Activated naive CD4-positive, alpha-beta T cell treated with anti-CD3 and anti-CD28 coated beads, Interleukin-2, amount 10 ng/mL, durations not matched to agents 7 days and 5 days (primary cell): ENCODE results near the gene ZNF827.

ENCODE experiments used
- CTCF ChIA-PET: fragments of 350-600 bp; sonication (Branson Sonifier 250); formaldehyde crosslinking; loops from one replicate; lab custom pipeline; 2021; ENCODE audit warnings: antibody characterized with exemption; lab: Charles Lee
- DNase-seq: peaks from one replicate; pipeline ENCODE4 v3.0.0-alpha.2; 2020
- H3K27ac Mint-ChIP-seq: one replicate; pipeline ENCODE4 v1.8.0; 2021; ENCODE audit warnings: mild to moderate bottlenecking, moderate library complexity, mixed read lengths
- H3K27me3 Mint-ChIP-seq: one replicate; pipeline ENCODE4 v1.8.0; 2021; ENCODE audit warnings: mild to moderate bottlenecking, mixed read lengths
- H3K36me3 Mint-ChIP-seq: one replicate; pipeline ENCODE4 v1.8.0; 2021; ENCODE audit warnings: mixed read lengths
- H3K4me1 Mint-ChIP-seq: one replicate; pipeline ENCODE4 v1.8.0; 2021; ENCODE audit warnings: mixed read lengths
- H3K4me3 Mint-ChIP-seq: one replicate; pipeline ENCODE4 v1.8.0; 2021; ENCODE audit warnings: mild to moderate bottlenecking, moderate library complexity, mixed read lengths
- H3K9me3 Mint-ChIP-seq: one replicate; pipeline ENCODE4 v1.8.0; 2021; ENCODE audit warnings: mixed read lengths

Gene ZNF827

DNA sequence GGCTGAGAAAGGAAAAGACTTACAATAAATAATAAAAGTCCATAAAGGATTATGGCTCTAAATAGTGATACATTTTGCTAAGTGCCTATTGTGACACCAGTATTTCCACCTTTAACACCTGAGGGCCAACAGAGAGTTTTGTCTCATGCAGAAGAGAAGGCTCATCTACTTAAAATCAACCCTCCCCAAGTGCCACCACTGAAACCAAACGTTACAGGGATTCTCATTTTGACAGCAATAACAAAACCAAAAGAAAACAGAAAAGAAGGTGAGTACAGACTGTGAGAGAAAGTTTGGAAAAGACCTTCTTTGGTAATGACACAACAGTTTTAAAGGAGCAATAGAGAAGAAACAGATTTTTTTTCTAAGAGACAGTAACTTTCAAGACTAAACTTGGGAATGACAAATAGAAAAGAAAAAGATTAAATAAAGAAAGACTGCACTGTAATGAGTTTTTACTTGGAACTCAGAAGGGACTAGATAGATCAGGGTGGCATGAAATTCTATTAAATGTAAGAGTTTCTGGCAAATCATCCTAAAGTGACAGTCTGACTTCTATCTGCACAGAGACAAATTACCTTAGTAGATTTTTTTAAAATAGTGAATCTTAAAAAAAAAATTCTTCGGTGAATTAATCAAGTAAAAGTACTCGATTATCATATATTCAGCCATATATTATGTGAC lies 109.7 kb downstream of the ZNF827 start:
- no peaks in the 10 kb centered on the region for H3K9me3 Mint-ChIP-seq
- CTCF ChIA-PET, result interaction anchor here (1.2 to 1.6 kb wide), 2 partner anchors 10 to 22 kb away, joined by 3 to 8 read pairs; no protein-coding TSS in a partner anchor
- no peaks in the 10 kb centered on the region for H3K27me3 Mint-ChIP-seq
- H3K4me3 Mint-ChIP-seq, result no peak overlapping the region
- DNase-seq, result peak; percentile 39
- peak overlapping the region; percentile 87 for H3K27ac Mint-ChIP-seq
- peaks cover 36% of the 10 kb centered on the region for H3K4me1 Mint-ChIP-seq
- peaks cover 9% of the 10 kb centered on the region for H3K36me3 Mint-ChIP-seq

DNA sequence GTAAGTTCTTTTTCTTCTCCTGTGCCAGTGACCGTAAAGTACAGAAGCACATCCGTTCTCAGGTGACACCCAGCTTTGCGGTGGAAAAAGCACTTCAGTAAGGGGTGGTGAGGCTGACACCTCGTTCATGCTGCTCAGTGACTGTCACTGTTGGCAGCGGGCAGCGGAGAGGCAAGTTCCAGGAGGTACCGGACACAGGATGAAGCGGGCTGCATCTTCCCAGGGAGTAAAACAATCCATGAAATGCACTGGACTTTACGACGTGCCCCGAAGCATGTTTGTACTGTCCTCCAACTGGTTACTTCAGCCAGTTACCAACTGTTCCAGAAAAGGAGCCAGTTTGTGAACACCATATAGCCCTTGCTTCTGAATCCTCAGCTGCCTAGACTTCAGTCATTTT lies 110.7 kb downstream of the ZNF827 start:
- H3K4me3 Mint-ChIP-seq, result no peak overlapping the region
- CTCF ChIA-PET, result interaction anchor here (1.4 kb wide), 2 partner anchors 11 to 211 kb away, joined by 3 read pairs; no protein-coding TSS in a partner anchor
- peaks cover 9% of the 10 kb centered on the region for H3K36me3 Mint-ChIP-seq
- DNase-seq, result no peak
- no peak overlapping the region for H3K27ac Mint-ChIP-seq
- peaks cover 36% of the 10 kb centered on the region for H3K4me1 Mint-ChIP-seq
- no peaks in the 10 kb centered on the region for H3K9me3 Mint-ChIP-seq
- no peaks in the 10 kb centered on the region for H3K27me3 Mint-ChIP-seq

DNA sequence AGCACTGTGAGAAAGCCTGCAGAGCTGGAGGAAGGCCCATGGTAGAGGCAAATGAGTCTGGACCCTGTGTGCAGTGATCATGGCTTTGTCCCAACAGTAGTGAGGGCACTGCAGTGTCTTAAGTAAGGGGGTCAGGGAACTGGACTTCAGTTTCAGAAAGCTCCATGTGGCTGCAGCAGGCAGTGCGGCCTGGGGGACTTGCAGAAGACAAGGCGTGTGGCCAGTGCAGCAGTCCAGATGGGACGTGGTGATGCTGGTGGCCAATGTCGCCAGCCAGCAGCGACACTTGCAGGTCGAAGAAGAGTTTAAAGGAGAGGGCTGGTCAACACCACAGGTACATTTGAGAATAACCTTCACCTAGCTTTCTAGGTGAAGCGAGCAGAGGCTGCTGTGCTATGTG lies 113.4 kb downstream of the ZNF827 start:
- CTCF ChIA-PET, result interaction anchor here (1.3 kb wide), 1 partner anchor 10 kb away, joined by 3 read pairs; no protein-coding TSS in a partner anchor
- no peak overlapping the region for H3K27ac Mint-ChIP-seq

DNA sequence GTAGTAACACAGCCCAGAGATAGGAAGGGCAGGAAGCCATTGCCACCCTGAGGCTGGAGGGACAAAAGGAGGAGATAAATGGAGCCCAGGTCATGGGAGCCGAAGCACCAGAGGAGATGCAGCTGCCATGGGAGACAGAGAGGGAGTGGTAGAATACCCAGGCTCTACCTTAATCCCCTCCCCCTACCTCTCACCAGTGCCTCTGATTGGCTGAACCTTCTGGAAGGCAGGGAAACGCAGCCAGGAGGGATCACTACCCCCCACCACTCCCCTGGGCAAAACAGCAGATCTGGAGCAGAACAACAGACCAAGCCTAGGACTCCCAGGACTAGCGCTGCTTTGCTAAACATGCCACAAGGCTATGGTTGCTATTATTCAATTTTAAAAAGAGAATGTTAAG lies 114.2 kb downstream of the ZNF827 start:
- Mint-ChIP-seq H3K4me3 (no peak overlapping the region), H3K36me3 (peaks cover 6% of the 10 kb centered on the region), H3K27me3 (no peaks in the 10 kb centered on the region), H3K4me1 (peaks cover 19% of the 10 kb centered on the region), H3K9me3 (no peaks in the 10 kb centered on the region), H3K27ac (no peak overlapping the region)
- CTCF ChIA-PET, result no interaction called here
- no peak for DNase-seq

More for the DNA sequence above, 113.4 kb downstream of the ZNF827 start:
- H3K4me3 Mint-ChIP-seq, result no peak overlapping the region
- no peaks in the 10 kb centered on the region for H3K9me3 Mint-ChIP-seq
- H3K36me3 Mint-ChIP-seq, result peaks cover 6% of the 10 kb centered on the region
- H3K27me3 Mint-ChIP-seq, result no peaks in the 10 kb centered on the region
- no peak for DNase-seq
- peaks cover 26% of the 10 kb centered on the region for H3K4me1 Mint-ChIP-seq

DNA sequence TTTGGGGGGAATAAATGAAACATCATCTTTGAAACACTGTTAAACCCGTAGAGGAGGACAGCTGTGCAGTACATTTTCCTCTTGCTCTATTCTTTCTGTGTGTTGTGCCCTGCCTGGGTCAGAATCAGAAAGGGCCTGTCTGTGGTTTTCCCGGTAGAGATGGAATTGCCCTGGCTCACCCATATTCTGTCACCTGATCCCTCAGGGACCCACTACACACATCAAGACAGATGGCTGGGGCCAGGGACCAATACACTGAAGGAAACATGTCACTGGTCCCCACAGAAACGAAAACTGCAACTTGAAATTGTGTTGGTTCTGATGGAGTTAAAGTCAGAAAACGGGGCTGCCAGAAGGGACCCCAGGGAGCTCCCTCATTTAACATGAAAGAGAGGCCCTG lies 114.9 kb downstream of the ZNF827 start:
- H3K27me3 Mint-ChIP-seq, result no peaks in the 10 kb centered on the region
- CTCF ChIA-PET, result no interaction called here
- peaks cover 6% of the 10 kb centered on the region for H3K36me3 Mint-ChIP-seq
- no peak overlapping the region for H3K4me3 Mint-ChIP-seq
- H3K9me3 Mint-ChIP-seq, result no peaks in the 10 kb centered on the region
- no peak overlapping the region for H3K27ac Mint-ChIP-seq
- H3K4me1 Mint-ChIP-seq, result peaks cover 12% of the 10 kb centered on the region
- no peak for DNase-seq

DNA sequence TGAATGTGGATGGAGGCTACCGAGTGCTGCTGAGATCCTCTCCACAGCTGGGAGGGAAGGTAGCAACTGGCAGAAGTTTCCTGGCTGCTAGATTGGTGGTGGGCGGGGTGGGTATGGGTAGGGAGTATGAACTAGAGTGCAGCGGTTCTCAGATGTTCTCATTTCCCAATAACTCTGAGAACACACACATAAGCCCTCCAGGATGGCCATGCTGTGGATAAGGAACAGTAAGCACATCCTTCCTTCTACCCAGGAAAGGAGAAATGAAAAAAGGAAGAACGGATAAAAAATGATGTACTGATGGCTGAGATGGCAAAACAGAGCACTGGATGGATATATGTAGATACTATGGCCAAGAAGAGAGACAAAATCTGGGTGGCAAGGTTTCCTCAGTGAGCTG lies 116.0 kb downstream of the ZNF827 start:
- Mint-ChIP-seq H3K4me1 (peaks cover 1% of the 10 kb centered on the region), H3K9me3 (no peaks in the 10 kb centered on the region), H3K27me3 (no peaks in the 10 kb centered on the region), H3K27ac (no peak overlapping the region), H3K4me3 (no peak overlapping the region), H3K36me3 (peaks cover 10% of the 10 kb centered on the region)
- CTCF ChIA-PET, result no interaction called here
- DNase-seq, result no peak

DNA sequence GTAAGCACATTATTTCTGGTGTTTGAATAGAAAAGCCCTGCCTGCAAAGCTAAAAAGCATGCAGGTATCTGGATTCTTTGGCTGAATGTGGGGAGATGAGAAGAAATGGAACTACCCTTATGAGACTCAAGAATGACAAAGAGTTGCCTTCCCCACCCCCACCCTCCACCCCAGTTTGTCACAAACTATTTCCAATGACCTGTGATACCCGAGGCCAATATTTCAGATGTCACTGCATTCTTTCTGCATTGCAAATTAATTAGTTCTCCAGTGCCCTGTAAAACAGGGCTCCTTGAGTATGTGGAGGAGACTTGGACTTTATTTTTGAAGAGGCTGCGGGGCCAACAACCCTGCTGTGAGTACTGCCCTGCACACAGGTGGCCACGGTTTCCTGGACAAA lies 116.4 kb downstream of the ZNF827 start:
- Mint-ChIP-seq H3K36me3 (peaks cover 12% of the 10 kb centered on the region), H3K27ac (no peak overlapping the region)

DNA sequence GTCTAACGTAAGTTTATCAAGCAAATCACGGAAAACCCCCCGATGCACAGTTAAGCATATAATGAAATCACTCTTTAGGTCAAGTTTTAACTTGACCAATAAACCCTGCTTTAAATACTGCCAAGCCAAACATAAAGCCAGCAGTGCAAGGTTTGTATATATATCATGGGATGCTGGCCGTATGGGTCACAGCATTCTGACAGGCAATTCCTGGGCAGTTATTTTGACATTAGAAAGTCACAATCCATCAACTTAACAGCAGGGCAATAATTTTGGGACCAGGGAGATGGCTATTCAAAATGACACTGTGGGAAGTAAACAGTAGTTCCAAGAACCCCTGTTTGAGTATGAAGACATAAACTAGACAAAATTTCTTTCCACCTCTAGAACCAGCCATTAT lies 116.9 kb downstream of the ZNF827 start:
- CTCF ChIA-PET, result no interaction called here
- Mint-ChIP-seq H3K27me3 (no peaks in the 10 kb centered on the region), H3K36me3 (peaks cover 12% of the 10 kb centered on the region), H3K27ac (no peak overlapping the region), H3K4me3 (no peak overlapping the region), H3K9me3 (no peaks in the 10 kb centered on the region), H3K4me1 (no peaks in the 10 kb centered on the region)
- DNase-seq, result no peak

More for the DNA sequence above, 116.4 kb downstream of the ZNF827 start:
- H3K27me3 Mint-ChIP-seq, result no peaks in the 10 kb centered on the region
- H3K4me3 Mint-ChIP-seq, result no peak overlapping the region
- H3K9me3 Mint-ChIP-seq, result no peaks in the 10 kb centered on the region
- no peak for DNase-seq
- CTCF ChIA-PET, result no interaction called here
- no peaks in the 10 kb centered on the region for H3K4me1 Mint-ChIP-seq

DNA sequence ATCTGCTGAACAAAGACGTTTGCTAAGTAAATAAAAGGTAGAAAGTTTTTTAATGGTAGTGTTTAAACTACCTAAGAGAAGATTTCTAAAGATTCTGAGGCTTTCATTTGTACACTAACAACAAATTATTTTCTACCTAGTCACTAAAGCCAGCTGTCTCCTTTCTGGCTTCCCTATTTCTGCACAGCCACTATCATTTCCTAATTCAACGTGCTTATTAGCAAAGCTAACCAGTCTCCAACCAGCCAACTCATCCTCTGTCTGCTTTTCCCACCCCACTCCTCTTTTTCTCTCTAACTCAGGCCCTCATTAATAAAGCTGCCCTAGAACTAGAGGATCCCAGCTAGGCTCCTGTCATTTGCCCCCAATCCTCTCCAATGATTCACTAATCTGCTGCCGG lies 118.2 kb downstream of the ZNF827 start:
- Mint-ChIP-seq H3K27me3 (no peaks in the 10 kb centered on the region), H3K9me3 (no peaks in the 10 kb centered on the region), H3K4me3 (no peak overlapping the region), H3K4me1 (peaks cover 2% of the 10 kb centered on the region), H3K27ac (no peak overlapping the region), H3K36me3 (peaks cover 15% of the 10 kb centered on the region)
- no peak for DNase-seq
- CTCF ChIA-PET, result no interaction called here

DNA sequence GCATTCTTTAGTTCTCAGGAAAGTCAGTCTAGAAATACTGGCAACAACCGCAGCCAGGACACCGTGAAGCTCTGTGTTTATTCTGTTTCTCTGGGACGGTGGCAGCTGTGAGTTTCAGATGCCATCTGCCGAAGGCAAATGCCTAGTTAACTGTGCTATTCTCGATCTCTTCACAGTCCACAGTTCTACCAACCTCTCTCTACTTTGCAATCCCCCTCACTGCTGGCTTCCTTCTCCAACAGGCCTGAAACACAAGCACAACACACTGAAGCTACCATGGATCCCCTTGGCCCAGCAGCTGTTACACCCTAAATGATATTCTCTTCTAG lies 118.8 kb downstream of the ZNF827 start:
- no peaks in the 10 kb centered on the region for H3K9me3 Mint-ChIP-seq
- H3K27ac Mint-ChIP-seq, result no peak overlapping the region
- DNase-seq, result no peak
- H3K27me3 Mint-ChIP-seq, result no peaks in the 10 kb centered on the region
- no peak overlapping the region for H3K4me3 Mint-ChIP-seq
- peaks cover 20% of the 10 kb centered on the region for H3K36me3 Mint-ChIP-seq
- CTCF ChIA-PET, result no interaction called here
- H3K4me1 Mint-ChIP-seq, result peaks cover 6% of the 10 kb centered on the region

DNA sequence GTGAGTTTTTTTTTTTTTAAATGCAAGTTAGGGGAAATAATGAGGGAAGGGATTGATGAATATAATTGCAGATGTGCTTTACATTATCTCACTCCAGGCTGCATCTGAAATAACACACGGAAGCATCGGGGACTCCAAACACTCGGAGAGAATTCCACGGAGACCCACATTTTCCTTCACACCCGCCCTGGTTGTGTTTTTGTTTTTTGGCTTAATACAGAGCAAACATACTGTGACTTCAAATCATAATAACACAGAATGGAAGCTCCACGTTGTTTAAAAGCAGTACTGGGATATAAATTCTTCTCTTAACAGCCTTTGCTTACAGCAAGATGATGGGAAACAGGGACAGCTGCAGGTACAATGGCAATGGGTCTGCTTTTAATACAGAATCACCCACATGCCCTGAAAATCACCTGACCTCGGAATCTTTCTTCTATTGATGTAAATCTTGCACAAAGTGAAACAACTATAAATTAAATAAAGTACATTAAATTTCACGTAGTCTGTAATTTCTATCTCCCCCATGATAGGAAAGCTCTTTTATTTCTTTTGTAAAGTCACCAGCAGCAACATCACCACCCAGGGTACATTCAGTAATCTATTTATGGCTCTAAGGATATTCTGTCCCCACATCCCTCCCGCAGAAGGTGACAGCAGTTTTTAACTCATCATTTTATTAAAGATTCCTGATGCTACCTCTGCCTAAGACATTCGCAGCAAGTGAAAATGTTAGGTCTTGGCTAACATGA lies 119.3 kb downstream of the ZNF827 start:
- DNase-seq, result no peak
- peaks cover 6% of the 10 kb centered on the region for H3K4me1 Mint-ChIP-seq
- no peak overlapping the region for H3K4me3 Mint-ChIP-seq
- no peak overlapping the region for H3K27ac Mint-ChIP-seq
- H3K36me3 Mint-ChIP-seq, result peaks cover 19% of the 10 kb centered on the region
- no peaks in the 10 kb centered on the region for H3K27me3 Mint-ChIP-seq
- no peaks in the 10 kb centered on the region for H3K9me3 Mint-ChIP-seq
- CTCF ChIA-PET, result interaction anchor here (0.8 kb wide), 1 partner anchor 11 kb away, joined by 3 read pairs; no protein-coding TSS in a partner anchor

DNA sequence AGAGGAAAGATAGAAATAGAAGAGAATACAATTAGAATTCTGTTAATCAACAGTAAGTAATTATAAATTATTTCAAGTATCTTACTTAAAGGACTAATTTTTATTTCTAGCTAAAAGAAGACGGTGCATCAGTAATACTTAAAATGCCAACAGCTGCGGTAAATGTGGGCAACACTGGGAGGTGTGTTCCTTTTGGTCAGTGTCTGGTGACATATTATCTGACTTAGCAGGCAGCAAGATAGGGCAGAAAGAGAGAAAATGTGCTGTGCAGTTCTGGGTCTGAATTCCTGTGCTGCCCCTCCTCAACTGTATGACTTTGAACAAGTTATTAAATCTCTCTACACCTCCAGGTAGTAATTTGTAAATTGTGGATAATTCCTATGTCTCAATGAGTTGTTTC lies 120.6 kb downstream of the ZNF827 start:
- CTCF ChIA-PET, result no interaction called here
- no peaks in the 10 kb centered on the region for H3K27me3 Mint-ChIP-seq
- DNase-seq, result no peak
- H3K27ac Mint-ChIP-seq, result no peak overlapping the region
- no peak overlapping the region for H3K4me3 Mint-ChIP-seq
- H3K9me3 Mint-ChIP-seq, result peaks cover under 1% of the 10 kb centered on the region
- peaks cover 6% of the 10 kb centered on the region for H3K4me1 Mint-ChIP-seq
- peaks cover 22% of the 10 kb centered on the region for H3K36me3 Mint-ChIP-seq

DNA sequence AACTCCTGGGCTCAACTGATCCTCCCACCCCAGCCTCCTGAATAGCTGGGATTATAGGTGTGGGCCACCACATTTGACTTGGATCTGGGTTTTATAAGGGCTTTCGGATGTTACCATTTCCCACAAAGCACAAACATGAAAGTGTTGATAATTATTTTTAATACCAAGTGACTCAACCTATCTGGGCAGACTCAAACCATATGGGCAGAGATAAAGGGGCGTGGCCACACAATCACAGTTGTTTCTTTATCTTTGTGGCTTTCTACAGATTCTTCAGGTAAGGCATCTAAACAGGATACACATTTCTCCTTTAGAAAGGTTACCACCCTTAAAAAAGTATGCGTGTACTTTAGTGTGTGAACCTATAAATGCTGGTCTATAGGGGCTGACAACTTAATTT lies 122.5 kb downstream of the ZNF827 start:
- H3K27ac Mint-ChIP-seq, result no peak overlapping the region
- CTCF ChIA-PET, result interaction anchor here (1.0 kb wide), 1 partner anchor 10 kb away, joined by 3 read pairs; no protein-coding TSS in a partner anchor
- no peaks in the 10 kb centered on the region for H3K27me3 Mint-ChIP-seq
- peaks cover 6% of the 10 kb centered on the region for H3K4me1 Mint-ChIP-seq
- H3K36me3 Mint-ChIP-seq, result peaks cover 24% of the 10 kb centered on the region
- peaks cover 4% of the 10 kb centered on the region for H3K9me3 Mint-ChIP-seq
- DNase-seq, result no peak
- H3K4me3 Mint-ChIP-seq, result no peak overlapping the region

DNA sequence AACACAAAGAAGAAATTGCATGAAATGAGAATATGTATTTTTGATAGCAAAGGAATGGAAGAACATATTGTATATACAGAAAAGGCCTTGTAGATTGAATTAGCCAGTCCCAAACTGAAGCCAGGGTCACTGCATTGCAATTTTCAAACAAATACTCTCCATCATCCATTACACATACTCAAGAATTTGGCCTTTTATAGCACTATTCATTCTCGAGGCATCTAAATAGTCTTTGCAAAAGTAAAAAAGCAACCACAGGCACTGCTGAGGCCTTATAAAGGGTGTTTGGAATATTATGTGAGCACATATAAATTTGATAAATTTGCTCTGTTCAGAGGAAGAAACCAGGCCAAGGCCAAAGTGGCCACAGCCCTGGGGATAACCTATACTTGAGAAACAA lies 123.0 kb downstream of the ZNF827 start:
- no peak for DNase-seq

More for the DNA sequence above, 123.0 kb downstream of the ZNF827 start:
- Mint-ChIP-seq H3K9me3 (peaks cover 4% of the 10 kb centered on the region), H3K27me3 (no peaks in the 10 kb centered on the region), H3K27ac (no peak overlapping the region), H3K4me1 (peaks cover 6% of the 10 kb centered on the region), H3K36me3 (peaks cover 24% of the 10 kb centered on the region), H3K4me3 (no peak overlapping the region)
- CTCF ChIA-PET, result interaction anchor here (1.0 kb wide), 1 partner anchor 10 kb away, joined by 3 read pairs; no protein-coding TSS in a partner anchor
